ENCODE measurements around the gene ERBB4.

The ERBB4 gene

DNA sequence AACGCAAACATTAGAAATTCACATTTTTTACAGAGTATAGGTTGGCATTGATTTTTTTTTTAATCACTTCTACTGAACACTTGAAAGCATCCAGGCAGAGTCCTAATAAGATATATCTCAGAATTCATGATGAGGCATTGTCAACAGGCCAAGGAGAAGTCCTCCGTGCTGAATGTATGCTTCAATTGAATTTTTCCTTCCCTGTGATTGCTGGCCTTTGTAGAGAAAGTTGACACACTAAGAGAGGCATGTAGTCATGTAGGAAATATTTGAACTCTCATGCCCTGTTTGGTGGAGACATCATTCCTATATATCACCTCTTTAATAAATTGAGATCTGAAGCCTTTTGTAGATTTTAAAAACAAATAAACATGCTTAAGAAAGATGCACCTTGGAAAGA, 1137.3 kb downstream of the ERBB4 start:
- no peaks in the 10 kb centered on the region for H3K27me3 ChIP-seq (ENCODE audit: insufficient read depth, low read length, poor library complexity, severe bottlenecking)
- H3K4me2 ChIP-seq (ENCODE audit: low read depth, low read length, poor library complexity, severe bottlenecking) = no peak overlapping the region
- H3K4me3 ChIP-seq (ENCODE audit: low read length, poor library complexity, severe bottlenecking) = no peak overlapping the region
- no peak overlapping the region for H3K9ac ChIP-seq (ENCODE audit: low read depth, low read length, poor library complexity, severe bottlenecking)
- H3K36me3 ChIP-seq (ENCODE audit: insufficient read depth, low read length) = no peaks in the 10 kb centered on the region
- no peaks in the 10 kb centered on the region for H3K79me2 ChIP-seq (ENCODE audit: insufficient read depth, low read length)
- no peaks in the 10 kb centered on the region for H3K4me1 ChIP-seq (ENCODE audit: insufficient read depth, low read length, poor library complexity, severe bottlenecking)
- no peaks in the 10 kb centered on the region for H4K20me1 ChIP-seq (ENCODE audit: insufficient read depth, low read length, poor library complexity, severe bottlenecking)
- TF ChIP-seq EZH2phosphoT487 (IDR thresholded peaks at IDR 0.05; ENCODE audit: borderline replicate concordance) = no peak
- TF ChIP-seq, protein P1, sequence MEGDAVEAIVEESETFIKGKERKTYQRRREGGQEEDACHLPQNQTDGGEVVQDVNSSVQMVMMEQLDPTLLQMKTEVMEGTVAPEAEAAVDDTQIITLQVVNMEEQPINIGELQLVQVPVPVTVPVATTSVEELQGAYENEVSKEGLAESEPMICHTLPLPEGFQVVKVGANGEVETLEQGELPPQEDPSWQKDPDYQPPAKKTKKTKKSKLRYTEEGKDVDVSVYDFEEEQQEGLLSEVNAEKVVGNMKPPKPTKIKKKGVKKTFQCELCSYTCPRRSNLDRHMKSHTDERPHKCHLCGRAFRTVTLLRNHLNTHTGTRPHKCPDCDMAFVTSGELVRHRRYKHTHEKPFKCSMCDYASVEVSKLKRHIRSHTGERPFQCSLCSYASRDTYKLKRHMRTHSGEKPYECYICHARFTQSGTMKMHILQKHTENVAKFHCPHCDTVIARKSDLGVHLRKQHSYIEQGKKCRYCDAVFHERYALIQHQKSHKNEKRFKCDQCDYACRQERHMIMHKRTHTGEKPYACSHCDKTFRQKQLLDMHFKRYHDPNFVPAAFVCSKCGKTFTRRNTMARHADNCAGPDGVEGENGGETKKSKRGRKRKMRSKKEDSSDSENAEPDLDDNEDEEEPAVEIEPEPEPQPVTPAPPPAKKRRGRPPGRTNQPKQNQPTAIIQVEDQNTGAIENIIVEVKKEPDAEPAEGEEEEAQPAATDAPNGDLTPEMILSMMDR (conservative IDR thresholded peaks at IDR 0.05; ENCODE audit: low read length) = no peak
- H3F3A ChIP-seq (ENCODE audit: low read depth) = no peaks in the 10 kb centered on the region
- H3K9me3 ChIP-seq (ENCODE audit: insufficient read depth, low read depth, low read length) = no peaks in the 10 kb centered on the region
- no peak overlapping the region for H2AFZ ChIP-seq (ENCODE audit: low read length)
- no peaks in the 10 kb centered on the region for H3K9me2 ChIP-seq (replicated peaks; ENCODE audit: low read depth, low read length)

DNA sequence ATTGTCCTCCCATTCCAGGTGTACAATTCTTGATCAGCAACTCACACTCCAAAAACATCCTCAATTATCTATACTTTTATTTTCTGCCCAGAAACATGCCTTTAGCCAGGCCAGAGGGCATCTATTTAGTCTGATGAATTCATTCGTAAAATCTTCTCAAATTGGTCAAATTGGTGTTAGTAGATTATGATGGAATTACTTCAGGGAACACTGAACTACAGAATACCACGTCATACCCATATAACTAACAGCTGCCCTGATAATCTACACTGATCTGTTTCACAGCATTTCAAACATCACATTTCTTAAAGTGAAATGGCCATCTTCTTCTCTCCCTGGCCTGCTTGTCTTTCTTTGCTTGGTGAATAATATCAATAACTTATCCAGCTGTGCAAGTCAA, 1140.8 kb downstream of the ERBB4 start:
- H2AFZ ChIP-seq (ENCODE audit: low read length) = no peak overlapping the region
- H4K20me1 ChIP-seq (ENCODE audit: insufficient read depth, low read length, poor library complexity, severe bottlenecking) = no peaks in the 10 kb centered on the region
- H3K4me3 ChIP-seq (ENCODE audit: low read length, poor library complexity, severe bottlenecking) = no peak overlapping the region
- no peaks in the 10 kb centered on the region for H3K4me1 ChIP-seq (ENCODE audit: insufficient read depth, low read length, poor library complexity, severe bottlenecking)
- H3K4me2 ChIP-seq (ENCODE audit: low read depth, low read length, poor library complexity, severe bottlenecking) = no peak overlapping the region
- no peak overlapping the region for H3K9ac ChIP-seq (ENCODE audit: low read depth, low read length, poor library complexity, severe bottlenecking)
- TF ChIP-seq EZH2phosphoT487 (IDR thresholded peaks at IDR 0.05; ENCODE audit: borderline replicate concordance) = no peak
- TF ChIP-seq, protein P1 (conservative IDR thresholded peaks at IDR 0.05; ENCODE audit: low read length) = no peak
- no peaks in the 10 kb centered on the region for H3K27me3 ChIP-seq (ENCODE audit: insufficient read depth, low read length, poor library complexity, severe bottlenecking)
- no peaks in the 10 kb centered on the region for H3F3A ChIP-seq (ENCODE audit: low read depth)
- H3K79me2 ChIP-seq (ENCODE audit: insufficient read depth, low read length) = no peaks in the 10 kb centered on the region
- H3K9me2 ChIP-seq (replicated peaks; ENCODE audit: low read depth, low read length) = no peaks in the 10 kb centered on the region
- no peaks in the 10 kb centered on the region for H3K9me3 ChIP-seq (ENCODE audit: insufficient read depth, low read depth, low read length)
- H3K36me3 ChIP-seq (ENCODE audit: insufficient read depth, low read length) = no peaks in the 10 kb centered on the region

DNA sequence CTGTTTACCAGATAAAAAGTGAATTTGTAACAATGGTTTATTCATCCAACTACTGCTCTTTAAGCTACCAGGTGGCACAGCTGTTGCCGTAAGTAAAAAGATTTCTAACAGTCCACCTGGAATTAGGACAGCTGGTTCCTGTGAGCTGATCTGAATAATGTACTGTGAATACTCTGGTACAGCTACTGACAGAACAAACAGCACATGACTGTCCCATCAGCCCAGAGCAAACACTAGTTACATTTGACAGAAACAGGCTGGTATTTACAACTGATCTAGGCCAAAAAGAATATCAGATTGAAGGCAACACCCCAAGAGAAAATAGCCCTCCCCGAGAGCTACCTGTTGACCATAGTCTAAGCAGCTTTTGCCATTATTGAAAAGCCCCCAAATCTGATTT, 1141.8 kb downstream of the ERBB4 start:
- Histone ChIP-seq H3K9ac (ENCODE audit: low read depth, low read length, poor library complexity, severe bottlenecking) (no peak overlapping the region), H3K9me3 (ENCODE audit: insufficient read depth, low read depth, low read length) (no peaks in the 10 kb centered on the region), H4K20me1 (ENCODE audit: insufficient read depth, low read length, poor library complexity, severe bottlenecking) (no peaks in the 10 kb centered on the region), H3K27me3 (ENCODE audit: insufficient read depth, low read length, poor library complexity, severe bottlenecking) (no peaks in the 10 kb centered on the region), H3K36me3 (ENCODE audit: insufficient read depth, low read length) (no peaks in the 10 kb centered on the region), H3K4me2 (ENCODE audit: low read depth, low read length, poor library complexity, severe bottlenecking) (no peak overlapping the region), H3F3A (ENCODE audit: low read depth) (no peaks in the 10 kb centered on the region), H3K9me2 (replicated peaks; ENCODE audit: low read depth, low read length) (no peaks in the 10 kb centered on the region), H2AFZ (ENCODE audit: low read length) (no peak overlapping the region), H3K4me3 (ENCODE audit: low read length, poor library complexity, severe bottlenecking) (no peak overlapping the region), H3K79me2 (ENCODE audit: insufficient read depth, low read length) (no peaks in the 10 kb centered on the region), H3K4me1 (ENCODE audit: insufficient read depth, low read length, poor library complexity, severe bottlenecking) (no peaks in the 10 kb centered on the region)
- no peak for TF ChIP-seq EZH2phosphoT487 (IDR thresholded peaks at IDR 0.05; ENCODE audit: borderline replicate concordance)
- TF ChIP-seq, protein P1 (conservative IDR thresholded peaks at IDR 0.05; ENCODE audit: low read length) = no peak
